HG03457 (cell line): ENCODE results near the gene LPCAT3.

Experiments
- ATAC-seq: cut with Tn5 transposase; IDR thresholded peaks from one replicate; pipeline ENCODE4 v1.9.1; 2021; ENCODE audit warnings: moderate number of reproducible peaks; ENCODE audit not compliant: unreplicated experiment

The LPCAT3 gene

DNA sequence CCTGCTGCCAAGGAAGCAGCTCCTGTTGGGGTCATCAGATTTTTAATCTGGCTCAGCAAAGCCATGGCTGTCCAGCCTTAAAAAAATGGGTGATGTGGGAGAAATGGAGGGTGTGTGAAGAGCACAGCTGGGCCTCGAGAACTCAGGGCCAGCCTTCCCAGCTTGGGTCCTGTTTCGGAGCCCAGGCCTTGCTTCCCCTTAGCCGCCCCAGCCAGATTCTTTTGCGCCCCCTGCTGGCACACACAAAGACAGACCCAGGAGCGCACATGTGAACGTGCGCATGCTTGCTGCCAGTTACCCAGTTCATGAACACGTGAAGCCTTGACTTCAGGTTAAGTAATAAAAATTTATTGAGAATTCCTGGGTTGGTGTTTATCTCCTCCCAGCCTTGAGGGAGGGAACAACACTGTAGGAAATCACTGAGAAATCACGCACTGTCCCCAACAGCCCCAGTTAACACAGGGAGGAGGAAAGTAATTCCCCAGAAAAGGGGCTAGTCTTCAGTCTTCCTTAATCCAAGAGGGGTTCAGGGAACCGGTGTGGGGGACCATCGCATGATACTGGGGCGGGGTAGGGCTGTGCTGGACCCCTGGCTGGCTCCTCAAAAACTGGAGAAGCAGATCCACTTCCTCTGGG is 53.1 kb downstream of the LPCAT3 start:
- no peak for ATAC-seq

DNA sequence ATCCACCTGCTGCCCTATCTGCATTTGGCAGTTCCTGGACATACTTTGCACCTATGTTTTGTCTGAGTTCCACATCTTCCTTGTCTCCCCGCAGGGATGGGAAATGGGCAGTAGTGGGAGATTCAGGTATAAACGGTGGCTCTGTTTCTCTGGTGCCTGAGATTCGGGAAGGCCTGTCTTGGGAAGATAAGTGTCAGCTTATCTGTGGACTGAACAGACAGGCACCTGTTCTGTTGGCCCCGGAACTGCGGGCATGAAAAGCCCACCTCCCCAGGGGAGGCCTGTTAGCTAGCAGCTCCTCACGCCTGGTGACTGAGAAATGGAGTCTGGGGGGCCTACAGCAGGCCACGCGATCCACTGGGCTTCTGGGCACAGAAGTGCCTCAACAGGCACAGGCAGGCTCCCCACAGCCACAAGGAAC is 53.7 kb downstream of the LPCAT3 start:
- no peak for ATAC-seq

DNA sequence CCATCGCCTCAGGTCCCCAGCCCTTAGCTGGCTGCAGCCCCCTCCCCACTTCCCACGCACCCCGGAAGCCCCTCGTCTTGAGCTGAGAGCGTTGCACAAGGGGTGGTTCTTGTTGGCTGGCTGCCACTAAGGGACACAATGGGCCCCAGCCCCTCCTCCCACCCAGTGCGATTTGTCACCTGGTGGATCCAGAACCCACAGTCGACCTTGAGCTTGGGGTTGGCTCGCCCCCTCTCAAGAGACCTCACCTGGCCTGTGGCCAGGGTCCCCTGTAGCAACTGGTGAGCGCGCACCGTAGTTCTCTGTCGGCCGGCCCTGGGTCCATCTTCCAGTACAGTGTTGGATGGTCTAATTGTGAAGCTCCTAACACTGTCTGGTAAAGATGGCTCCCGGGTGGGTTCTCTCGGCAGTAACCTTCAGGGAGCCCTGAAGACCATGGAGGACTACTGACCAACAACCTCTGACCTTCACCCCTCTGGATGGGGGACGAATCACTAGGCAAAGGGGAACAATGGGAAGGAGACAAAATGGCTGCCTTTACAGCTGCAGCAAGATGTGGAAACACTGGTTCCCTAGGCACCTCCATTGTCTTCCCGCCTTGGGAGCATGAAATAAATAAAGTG is 54.4 kb downstream of the LPCAT3 start:
- ATAC-seq: no peak

DNA sequence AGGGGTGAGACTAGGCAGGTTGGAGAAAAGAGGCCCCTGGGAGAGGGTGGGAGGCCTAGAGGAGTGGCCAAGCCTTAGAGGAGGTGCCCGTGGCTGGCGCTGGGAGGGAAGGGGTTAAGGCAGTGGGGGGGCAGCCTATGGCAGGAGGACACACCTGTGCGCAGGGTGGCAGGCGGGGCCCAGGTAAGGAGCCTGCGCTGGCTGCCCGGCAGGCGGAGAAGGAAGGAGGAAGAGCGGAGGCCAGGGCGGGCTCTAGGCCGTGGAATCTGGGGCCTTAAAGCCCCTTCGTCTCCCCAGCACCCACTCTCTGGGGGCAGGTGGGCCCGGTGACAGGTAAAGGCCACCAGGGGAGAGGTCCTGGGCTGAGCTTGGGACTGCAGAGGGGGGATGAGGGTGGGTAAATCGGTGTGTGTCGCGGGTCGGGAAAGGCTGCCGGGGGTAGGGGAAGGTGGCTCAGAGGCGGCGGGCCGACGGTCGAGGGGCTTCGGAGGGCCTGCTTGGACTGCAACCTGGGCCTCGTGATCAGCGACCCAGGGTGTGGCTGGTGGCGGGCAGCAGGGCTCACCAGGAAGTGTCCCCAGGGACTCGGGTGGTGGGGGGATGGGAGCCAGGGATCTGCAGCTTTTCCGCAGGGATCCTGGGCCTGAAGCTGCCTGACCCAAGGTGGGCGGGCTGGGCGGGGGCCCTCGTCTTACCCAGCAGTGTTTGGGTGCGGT is 55.1 kb downstream of the LPCAT3 start:
- no peak for ATAC-seq

DNA sequence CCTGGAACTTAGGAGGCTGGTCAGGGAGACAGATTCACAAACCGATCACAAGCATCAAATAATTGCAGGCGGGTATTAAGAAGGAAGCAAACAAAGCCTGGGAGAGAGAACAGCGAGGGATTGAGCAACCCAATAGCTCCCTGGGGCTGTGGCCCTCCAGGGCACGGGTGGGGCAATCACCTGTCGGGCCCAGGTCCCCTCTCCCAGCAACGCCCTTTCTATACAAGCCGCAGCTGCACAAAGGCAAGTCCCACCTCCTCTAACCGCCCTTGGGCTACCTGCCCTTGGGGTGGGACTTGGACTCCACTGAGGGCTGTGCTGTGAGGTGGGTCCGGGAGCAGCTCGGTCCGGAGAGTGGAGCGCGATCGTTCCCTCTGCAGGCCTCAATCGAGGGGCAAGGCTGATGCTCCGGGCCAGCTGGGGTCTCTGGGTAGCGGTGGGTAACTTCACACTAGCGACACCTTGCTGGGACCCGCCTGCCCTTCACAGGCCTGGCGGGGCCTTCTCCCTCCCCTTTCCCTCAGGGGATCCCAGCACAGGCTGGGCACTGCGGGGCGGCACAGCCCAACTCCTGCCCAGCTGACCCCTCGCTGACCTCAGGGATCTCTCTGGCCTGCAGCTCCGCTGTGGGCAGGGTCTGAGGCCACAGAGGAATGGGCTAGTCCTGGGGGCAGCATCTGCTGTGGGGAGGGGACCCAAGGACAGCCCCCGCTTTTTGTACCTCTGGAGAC is 55.8 kb downstream of the LPCAT3 start:
- no peak for ATAC-seq

DNA sequence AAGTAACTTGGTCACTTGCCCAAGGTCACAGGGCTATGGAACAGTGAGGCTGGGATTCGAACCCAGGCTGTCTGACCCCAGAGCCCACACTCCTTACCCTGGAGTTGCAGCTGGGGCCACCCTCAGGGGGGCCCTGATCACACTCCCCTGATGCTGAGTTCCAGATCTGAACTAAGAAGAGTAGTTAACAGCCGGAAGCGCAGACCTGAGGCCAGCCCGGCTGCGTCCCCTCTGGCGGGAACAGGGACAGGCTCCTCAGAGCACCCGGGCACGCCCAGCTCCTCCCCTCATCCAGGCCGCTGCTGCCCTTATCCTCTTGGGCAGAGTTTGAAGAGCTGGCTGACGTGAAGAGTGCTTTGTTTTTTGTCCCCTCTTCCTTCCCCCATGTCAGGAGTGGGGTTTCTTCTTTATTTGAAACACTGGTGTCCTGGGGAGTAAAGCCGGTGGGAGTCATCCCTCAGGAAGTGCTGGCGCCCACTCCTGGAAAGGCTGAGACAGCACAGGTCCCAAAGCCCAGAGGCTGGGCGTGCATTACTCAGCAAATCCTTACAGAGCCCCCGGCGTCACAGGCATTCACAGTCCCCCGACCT is 56.5 kb downstream of the LPCAT3 start:
- ATAC-seq: no peak

- ATAC-seq: no peak
Observed at GRCh38 chr12:6961278-6961694, 57.0 kb downstream of the LPCAT3 start.

DNA sequence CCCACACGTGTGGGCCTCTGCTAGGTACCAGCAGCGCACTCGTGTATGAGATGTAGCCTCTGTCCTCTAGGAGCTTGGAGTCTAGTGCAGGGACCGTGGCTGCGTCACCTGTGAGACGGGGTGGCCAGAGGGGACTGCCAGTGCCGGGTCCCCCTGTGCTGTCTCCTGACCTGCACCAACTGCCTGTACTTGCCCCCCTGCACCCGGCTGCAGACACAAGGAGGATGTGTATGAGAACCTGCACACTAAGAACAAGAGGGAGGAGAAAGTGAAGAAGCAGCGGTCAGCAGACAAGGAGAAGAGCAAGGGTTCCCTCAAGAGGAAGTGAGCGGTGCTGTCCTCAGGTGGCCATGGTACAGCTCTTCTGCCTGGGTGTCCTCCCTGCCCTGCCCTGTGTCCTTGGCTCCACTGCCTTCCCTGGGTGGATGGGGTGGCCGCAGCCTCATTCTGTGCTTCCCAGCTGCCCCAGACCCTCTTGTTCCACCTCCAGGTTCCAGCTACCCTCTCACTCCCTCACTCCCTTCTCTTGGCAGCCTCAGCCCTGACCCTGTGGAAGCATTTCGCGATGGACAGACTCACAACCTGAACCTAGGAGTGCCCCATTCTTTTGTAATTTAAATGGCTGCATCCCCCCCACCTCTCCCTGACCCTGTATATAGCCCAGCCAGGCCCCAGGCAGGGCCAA is 57.5 kb downstream of the LPCAT3 start:
- no peak for ATAC-seq

- no peak for ATAC-seq
Observed at GRCh38 chr12:6959805-6960592, 58.3 kb downstream of the LPCAT3 start.

- no peak for ATAC-seq
Observed at GRCh38 chr12:6959058-6959804, 59.0 kb downstream of the LPCAT3 start.

DNA sequence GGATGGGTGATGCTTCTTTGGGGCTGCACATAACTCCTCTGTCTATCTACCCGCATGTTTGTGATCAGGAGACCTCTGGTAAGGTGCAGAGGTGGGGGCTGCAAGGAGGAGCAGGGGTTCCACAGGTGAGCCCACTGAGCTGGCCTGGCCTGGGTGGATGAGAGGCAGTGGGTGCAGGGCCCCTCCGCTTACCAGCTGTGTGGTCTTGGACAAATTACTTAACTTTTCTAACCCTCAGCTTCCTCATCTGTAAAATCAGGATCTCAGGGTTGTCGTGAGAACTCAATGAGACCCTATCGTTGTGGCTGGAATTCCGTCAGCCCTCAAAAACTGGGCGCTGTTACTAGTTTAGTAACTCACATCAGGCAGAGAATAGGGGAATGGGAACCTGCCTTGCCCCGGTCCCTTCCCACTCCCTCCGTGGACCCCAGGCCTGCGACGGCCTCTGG is 59.6 kb downstream of the LPCAT3 start:
- ATAC-seq: no peak

GRCh38 chr12:6957741-6958608 is 60.3 kb downstream of the LPCAT3 start:
- ATAC-seq: no peak

GRCh38 chr12:6957151-6957701 is 61.0 kb downstream of the LPCAT3 start:
- ATAC-seq: no peak

DNA sequence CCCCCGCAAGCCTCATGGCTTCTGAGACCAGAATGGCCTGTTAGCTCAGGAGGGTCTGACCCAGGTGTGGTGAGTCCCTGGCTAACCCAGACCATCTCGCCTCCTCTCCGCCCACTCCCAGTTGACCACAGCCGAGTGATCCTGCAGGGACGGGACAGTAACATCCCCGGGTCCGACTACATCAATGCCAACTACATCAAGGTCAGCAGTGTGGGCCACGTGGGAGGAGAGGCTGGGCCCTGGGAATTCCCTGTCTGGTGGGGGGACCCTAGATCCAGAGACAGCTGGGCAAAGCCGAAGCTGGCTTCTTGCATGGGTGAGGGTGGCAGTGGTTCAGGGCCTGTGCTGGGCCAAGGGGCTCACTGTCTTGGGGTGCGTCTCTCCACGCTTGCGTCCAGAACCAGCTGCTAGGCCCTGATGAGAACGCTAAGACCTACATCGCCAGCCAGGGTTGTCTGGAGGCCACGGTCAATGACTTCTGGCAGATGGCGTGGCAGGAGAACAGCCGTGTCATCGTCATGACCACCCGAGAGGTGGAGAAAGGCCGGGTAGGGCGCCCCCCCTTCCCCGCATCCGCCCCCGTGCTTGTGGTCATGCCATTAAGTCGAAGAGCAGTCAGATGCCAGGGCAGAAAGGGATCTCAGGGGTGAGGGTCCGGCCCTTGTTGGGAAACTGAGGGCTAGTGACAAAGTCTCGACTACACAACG is 62.1 kb downstream of the LPCAT3 start:
- no peak for ATAC-seq

- ATAC-seq: no peak
Observed at GRCh38 chr12:6955108-6956020, 62.9 kb downstream of the LPCAT3 start.
